Stimulated activated CD4-positive, alpha-beta T cell treated with anti-CD3 and anti-CD28 coated beads, TNF-alpha, amount 100 ng/mL, for 48 hours (primary cell): Measurements from ENCODE around the gene MMP21.

Source experiments
- DNase-seq, 3 donors: peaks; one replicate each; pipeline ENCODE4 v3.0.0-alpha.2; 2020; ENCODE audit warnings: low read depth in 3 of 3

Gene MMP21

GRCh38 chr10:125775491-125776106 is at the start of gene MMP21:
TSS of gene MMP21 (minus strand) at chr10:125775821. CDS start at chr10:125775821, 0 bp downstream.
- no peak for DNase-seq

- DNase-seq = no peak
These were observed 49.1 kb upstream of the MMP21 start for GRCh38 chr10:125824736-125825135.

- DNase-seq = no peak
These were observed 48.1 kb upstream of the MMP21 start for GRCh38 chr10:125823663-125824251.

- peak; percentile 73 to 87 (median 77) for DNase-seq
These were observed 47.4 kb upstream of the MMP21 start, which contains the start of the genes BCCIP and UROS for GRCh38 chr10:125822878-125823662. TSS of gene BCCIP (plus strand) at chr10:125823546. CDS start at chr10:125823558, 12 bp downstream. TSS of gene UROS (minus strand) at chr10:125823258. CDS start at chr10:125816499, 6,759 bp downstream.

- no peak for DNase-seq
These were observed 45.1 kb upstream of the MMP21 start for GRCh38 chr10:125820701-125821100.

- DNase-seq = no peak
These were observed 41.8 kb upstream of the MMP21 start for GRCh38 chr10:125817337-125817946.

GRCh38 chr10:125816548-125816947 is 40.9 kb upstream of the MMP21 start:
- DNase-seq = no peak

GRCh38 chr10:125815764-125816163 is 40.1 kb upstream of the MMP21 start:
- DNase-seq = no peak

GRCh38 chr10:125812128-125812750 is 36.6 kb upstream of the MMP21 start:
- no peak for DNase-seq

GRCh38 chr10:125811251-125811650 is 35.6 kb upstream of the MMP21 start:
- DNase-seq = no peak

- no peak for DNase-seq
These were observed 32.4 kb upstream of the MMP21 start for GRCh38 chr10:125808047-125808446.

GRCh38 chr10:125802739-125803138 is 27.1 kb upstream of the MMP21 start:
- DNase-seq = no peak

GRCh38 chr10:125802131-125802530 is 26.5 kb upstream of the MMP21 start:
- DNase-seq = no peak

GRCh38 chr10:125801574-125801973 is 26.0 kb upstream of the MMP21 start:
- DNase-seq = no peak

- no peak for DNase-seq
These were observed 24.0 kb upstream of the MMP21 start for GRCh38 chr10:125799451-125800182.

- DNase-seq = no peak
These were observed 22.5 kb upstream of the MMP21 start for GRCh38 chr10:125797994-125798662.

GRCh38 chr10:125797424-125797823 is 21.8 kb upstream of the MMP21 start:
- no peak for DNase-seq

GRCh38 chr10:125795637-125796190 is 20.1 kb upstream of the MMP21 start:
- no peak for DNase-seq

- no peak for DNase-seq
These were observed 19.5 kb upstream of the MMP21 start for GRCh38 chr10:125795128-125795527.
